Esophagus muscularis mucosa (tissue), 4 donors: ENCODE data around the gene EXOC3L1. TPM values are rescaled to one million over a fixed set of nuclear protein-coding genes. Genes with fewer than 3 reads are reported as not detected.

ENCODE experiments used
- DNase-seq: peaks from one replicate; pipeline ENCODE4 v3.0.0-alpha.2; 2017; ENCODE audit errors: extremely low spot score
- H3K27ac ChIP-seq, 4 donors: fragments of 200-600 bp; sonication (generic); replicated peaks in 1 of 4; 1 replicate in 3 of 4; 2 replicates in 1 of 4; pipeline ENCODE4 v1.5.1; 2016 to 2019; ENCODE audit warnings: mild to moderate bottlenecking in 1 of 4
- H3K27me3 ChIP-seq, 4 donors: fragments of 200-600 bp; sonication (generic); one replicate each; pipeline versions ENCODE4 v1.5.1 to v1.6.0; 2016 to 2019
- H3K36me3 ChIP-seq, 4 donors: fragments of 200-600 bp; sonication (generic); one replicate each; pipeline ENCODE4 v1.5.1; 2016 to 2019
- H3K4me1 ChIP-seq, 4 donors: fragments of 200-600 bp; sonication (generic); one replicate each; pipeline ENCODE4 v1.5.1; 2016 to 2019
- H3K4me3 ChIP-seq, 4 donors: fragments of 200-600 bp; sonication (generic); 1 replicate in 2 of 4; 2 replicates in 2 of 4; pipeline ENCODE4 v1.5.1; 2016 to 2019; ENCODE audit warnings: mild to moderate bottlenecking in 4 of 4, moderate library complexity in 1 of 4
- H3K9me3 ChIP-seq, 4 donors: fragments of 200-600 bp; sonication (generic); 1 replicate in 3 of 4; 2 replicates in 1 of 4; pipeline ENCODE4 v1.5.1; 2016 to 2019
- EP300 ChIP-seq: sonication (generic); formaldehyde crosslinking; IDR thresholded peaks from one replicate; pipeline ENCODE4 v1.6.1; 2017; ENCODE audit warnings: antibody characterized with exemption
- POLR2A ChIP-seq: fragments of 450-650 bp; IDR thresholded peaks from one replicate; pipeline ENCODE4 v1.6.1; 2017; ENCODE audit warnings: antibody characterized with exemption, moderate library complexity, mild to moderate bottlenecking, low read depth
- POLR2AphosphoS5 ChIP-seq, 2 donors: sonication (generic); formaldehyde crosslinking; IDR thresholded peaks; one replicate each; pipeline ENCODE4 v1.6.1; 2017; ENCODE audit warnings: antibody characterized with exemption in 2 of 2
- WGBS: methylation state at CpG from one replicate; pipeline ENCODE4 v1.1.5; 2018; 5-methylcytosine and 5-hydroxymethylcytosine counted together
- intact Hi-C: fragments of 100-400 bp; cut with DNase I; formaldehyde crosslinking; loops from one replicate; pipeline ENCODE4 v1.15.1; 2023
- total RNA-seq, 4 donors: library from RNA; depleted of rRNA; stranded (reverse); fragments of >200 nt; gene quantifications; one replicate each; pipeline versions ENCODE4 v1.1.0 to v1.2.1, GENCODE V29; 2016
- TF ChIP-seq, protein P1 (sequence below), 3 experiments: fragments of 200-600 bp in 2 of 3; fragments of 450-650 bp in 1 of 3; sonication (generic) in 2 of 3; IDR thresholded peaks; one replicate each; pipeline ENCODE4 v1.5.1; 2017 to 2019; ENCODE audit warnings: antibody characterized with exemption in 3 of 3, mild to moderate bottlenecking in 2 of 3, moderate library complexity in 1 of 3

The EXOC3L1 gene
- total RNA-seq, 4 donors from 2014 or later: 1.2 to 4.0 (median 2.1) TPM

DNA sequence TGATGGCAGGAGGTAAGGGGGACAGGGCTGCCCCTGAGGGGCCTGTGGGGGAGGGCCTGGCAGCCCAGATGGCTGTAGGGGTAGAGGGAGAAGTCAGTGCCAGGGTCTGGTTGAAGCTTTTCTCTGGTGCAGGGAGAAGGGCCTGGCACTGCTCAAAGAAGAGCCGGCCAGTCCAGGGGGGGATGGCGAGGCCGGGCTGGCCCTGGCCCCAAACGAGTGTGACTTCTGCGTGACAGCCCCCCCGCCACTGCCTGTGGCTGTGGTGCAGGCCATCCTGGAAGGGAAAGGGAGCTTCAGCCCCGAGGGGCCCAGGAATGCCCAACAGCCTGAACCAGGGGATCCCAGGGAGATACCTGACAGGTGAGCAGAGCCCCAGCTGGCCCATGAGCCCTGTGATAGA lies 22.3 kb downstream of the EXOC3L1 start:
- Histone ChIP-seq H3K36me3 (peaks cover 0 to 11% (median 4%) of the 10 kb centered on the region in 4 donors), H3K4me3 (no peak overlapping the region), H3K4me1 (peaks cover 56 to 100% (median 89%) of the 10 kb centered on the region in 4 donors), H3K27ac (peak overlapping the region in 3 of 4 donors; percentile 80 to 97 (median 93)), H3K27me3 (peaks cover 0 to 34% (median 2%) of the 10 kb centered on the region in 4 donors), H3K9me3 (no peaks in the 10 kb centered on the region)
- intact Hi-C loops: no loop called here
- no peak for DNase-seq
- no peak for TF ChIP-seq POLR2AphosphoS5 (IDR thresholded peaks at IDR 0.05)
- TF ChIP-seq POLR2A: no peak
- TF ChIP-seq, protein P1, sequence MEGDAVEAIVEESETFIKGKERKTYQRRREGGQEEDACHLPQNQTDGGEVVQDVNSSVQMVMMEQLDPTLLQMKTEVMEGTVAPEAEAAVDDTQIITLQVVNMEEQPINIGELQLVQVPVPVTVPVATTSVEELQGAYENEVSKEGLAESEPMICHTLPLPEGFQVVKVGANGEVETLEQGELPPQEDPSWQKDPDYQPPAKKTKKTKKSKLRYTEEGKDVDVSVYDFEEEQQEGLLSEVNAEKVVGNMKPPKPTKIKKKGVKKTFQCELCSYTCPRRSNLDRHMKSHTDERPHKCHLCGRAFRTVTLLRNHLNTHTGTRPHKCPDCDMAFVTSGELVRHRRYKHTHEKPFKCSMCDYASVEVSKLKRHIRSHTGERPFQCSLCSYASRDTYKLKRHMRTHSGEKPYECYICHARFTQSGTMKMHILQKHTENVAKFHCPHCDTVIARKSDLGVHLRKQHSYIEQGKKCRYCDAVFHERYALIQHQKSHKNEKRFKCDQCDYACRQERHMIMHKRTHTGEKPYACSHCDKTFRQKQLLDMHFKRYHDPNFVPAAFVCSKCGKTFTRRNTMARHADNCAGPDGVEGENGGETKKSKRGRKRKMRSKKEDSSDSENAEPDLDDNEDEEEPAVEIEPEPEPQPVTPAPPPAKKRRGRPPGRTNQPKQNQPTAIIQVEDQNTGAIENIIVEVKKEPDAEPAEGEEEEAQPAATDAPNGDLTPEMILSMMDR (IDR thresholded peaks at IDR 0.05): no peak
- no peak for TF ChIP-seq EP300
- WGBS: 87% methylated on average over 6 of the region's 7 CpGs

DNA sequence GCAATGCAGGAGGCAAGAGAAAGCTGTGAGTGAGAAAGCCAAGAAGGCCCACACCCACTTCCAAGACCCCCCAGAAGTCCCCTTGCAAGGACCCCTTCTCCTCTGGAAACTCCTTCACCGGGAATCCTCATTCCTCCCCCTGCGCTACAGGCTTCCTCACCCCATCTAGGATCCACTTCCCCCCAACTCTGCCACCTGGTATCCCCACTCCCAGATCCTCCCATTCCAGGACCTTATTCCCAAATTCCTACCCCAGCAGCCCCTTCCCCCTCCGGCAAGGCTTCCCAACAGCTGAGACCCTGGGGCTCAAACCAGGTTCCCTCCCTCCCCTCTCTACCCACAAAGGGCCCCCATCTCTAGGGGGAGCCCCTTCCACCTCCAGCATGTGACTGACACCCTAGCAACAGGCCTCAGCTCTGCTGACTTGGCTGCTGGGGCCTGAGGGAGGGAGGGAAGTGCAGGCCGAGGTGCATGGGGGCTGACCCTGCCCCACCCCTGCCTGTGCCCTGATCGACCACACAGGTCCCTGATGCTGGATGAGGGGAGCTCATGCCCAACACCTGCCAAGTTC lies 23.3 kb downstream of the EXOC3L1 start:
- Histone ChIP-seq H3K36me3 (peaks cover 0 to 11% (median 4%) of the 10 kb centered on the region in 4 donors), H3K4me1 (peaks cover 63 to 100% (median 91%) of the 10 kb centered on the region in 4 donors), H3K9me3 (no peaks in the 10 kb centered on the region), H3K27me3 (peaks cover 0 to 36% (median 2%) of the 10 kb centered on the region in 4 donors), H3K27ac (peak overlapping the region; percentile 80 to 97 (median 90)), H3K4me3 (no peak overlapping the region)
- intact Hi-C loops: no loop called here
- DNase-seq: no peak
- no peak for TF ChIP-seq POLR2A
- TF ChIP-seq, protein P1 (IDR thresholded peaks at IDR 0.05): no peak
- TF ChIP-seq EP300: no peak
- TF ChIP-seq POLR2AphosphoS5 (IDR thresholded peaks at IDR 0.05): no peak
- 75% methylated on average over 5 of the region's 5 CpGs for WGBS

DNA sequence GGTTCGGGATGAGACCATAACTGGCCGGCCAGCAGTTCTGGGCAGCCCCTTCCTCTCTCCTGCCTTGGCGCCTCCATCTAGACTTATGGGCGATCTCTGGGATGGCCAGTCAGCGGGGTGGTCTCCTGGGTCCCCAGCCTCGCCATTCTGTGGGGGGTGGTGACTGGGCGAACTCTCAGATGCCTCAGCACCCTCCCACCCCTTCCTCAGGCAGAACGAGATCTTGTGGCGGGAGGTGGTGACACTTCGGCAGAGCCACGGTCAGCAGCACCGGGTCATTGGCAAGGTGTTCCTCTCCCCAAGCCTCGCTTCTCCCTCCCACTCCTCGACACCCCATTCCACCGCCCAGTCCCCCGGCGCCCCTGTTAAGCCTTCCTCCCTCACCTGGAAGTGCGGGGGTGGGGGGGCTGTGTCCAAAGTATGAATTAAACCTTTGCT lies 23.8 kb downstream of the EXOC3L1 start:
- Histone ChIP-seq H3K4me3 (peak overlapping the region in 3 of 4 donors; percentile 53 to 57 (median 54)), H3K36me3 (peaks cover 0 to 11% (median 4%) of the 10 kb centered on the region in 4 donors), H3K4me1 (peaks cover 63 to 100% (median 91%) of the 10 kb centered on the region in 4 donors), H3K27ac (peak overlapping the region; percentile 80 to 97 (median 90)), H3K27me3 (peaks cover 0 to 36% (median 2%) of the 10 kb centered on the region in 4 donors), H3K9me3 (no peaks in the 10 kb centered on the region)
- 39% methylated on average over 9 of the region's 18 CpGs for WGBS
- no peak for DNase-seq
- intact Hi-C loops: no loop called here
- no peak for TF ChIP-seq POLR2AphosphoS5 (IDR thresholded peaks at IDR 0.05)
- TF ChIP-seq EP300: no peak
- no peak for TF ChIP-seq POLR2A
- TF ChIP-seq, protein P1 (IDR thresholded peaks at IDR 0.05): no peak

DNA sequence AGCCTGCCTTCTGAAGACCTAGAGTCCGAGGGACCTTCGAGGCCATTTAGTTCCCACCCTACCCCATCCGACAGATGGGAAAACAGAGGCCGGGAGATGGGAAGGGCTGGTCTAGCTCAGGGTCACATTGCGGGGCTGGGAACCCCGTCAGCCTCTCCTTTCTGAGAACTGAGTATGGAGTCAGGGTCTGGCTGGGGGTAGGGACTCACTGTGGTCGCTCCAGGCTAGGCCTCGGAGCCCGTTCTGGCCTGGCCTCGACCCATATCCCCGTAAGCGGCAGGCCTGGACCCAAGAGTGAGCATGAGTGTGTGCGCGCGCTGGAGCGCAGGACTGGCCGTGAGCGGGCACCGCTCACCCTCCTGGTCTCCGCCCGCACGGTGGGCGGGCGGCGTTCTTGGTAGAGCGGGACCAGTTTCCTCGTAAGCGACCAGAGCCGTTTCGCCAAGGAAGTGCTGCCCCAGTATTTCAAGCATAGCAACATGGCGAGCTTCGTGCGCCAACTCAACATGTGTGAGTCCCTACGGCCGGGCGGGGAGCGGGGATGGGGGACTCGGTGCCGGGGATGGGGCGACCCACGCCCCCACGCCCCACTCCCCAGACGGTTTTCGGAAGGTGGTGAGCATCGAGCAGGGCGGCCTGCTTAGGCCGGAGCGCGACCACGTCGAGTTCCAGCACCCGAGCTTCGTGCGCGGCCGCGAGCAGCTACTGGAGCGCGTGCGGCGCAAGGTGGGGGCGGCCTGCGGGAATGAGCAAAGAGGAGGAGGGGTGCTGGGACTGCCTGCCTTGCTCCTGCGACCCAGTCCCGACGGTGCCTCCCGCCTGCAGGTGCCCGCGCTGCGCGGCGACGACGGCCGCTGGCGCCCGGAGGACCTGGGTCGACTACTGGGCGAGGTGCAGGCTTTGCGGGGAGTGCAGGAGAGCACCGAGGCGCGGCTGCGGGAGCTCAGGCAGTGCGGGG lies 24.5 kb downstream of the EXOC3L1 start:
- no peak for DNase-seq
- TF ChIP-seq POLR2AphosphoS5 (IDR thresholded peaks at IDR 0.05) (no peak), EP300 (no peak)
- TF ChIP-seq, protein P1 (IDR thresholded peaks at IDR 0.05): no peak
- peaks cover 0 to 36% (median 2%) of the 10 kb centered on the region in 4 donors for H3K27me3 ChIP-seq
- no peaks in the 10 kb centered on the region for H3K9me3 ChIP-seq
- peak overlapping the region; percentile 80 to 97 (median 90) for H3K27ac ChIP-seq
- WGBS: 51% methylated on average over 30 of the region's 85 CpGs
- intact Hi-C loops: no loop called here
- H3K36me3 ChIP-seq: peaks cover 0 to 11% (median 4%) of the 10 kb centered on the region in 4 donors
- peak overlapping the region; percentile 53 to 57 (median 54) for H3K4me3 ChIP-seq
- H3K4me1 ChIP-seq: peaks cover 66 to 99% (median 90%) of the 10 kb centered on the region in 4 donors
